Thyroid gland (tissue), 4 donors: Measurements from ENCODE around the gene ALKAL2.

Source experiments
- CTCF ChIP-seq, 6 experiments: fragments of 200-600 bp in 3 of 6; fragments of 450-650 bp in 3 of 6; sonication (generic) in 3 of 6; IDR thresholded peaks; one replicate each; pipeline ENCODE4 v1.5.1; 2016 to 2019; ENCODE audit warnings: antibody characterized with exemption in 6 of 6, mild to moderate bottlenecking in 2 of 6, inconsistent platforms in 1 of 6, moderate library complexity in 1 of 6
- POLR2A ChIP-seq, 2 donors: fragments of 450-650 bp; IDR thresholded peaks; one replicate each; pipeline ENCODE4 v1.6.1; 2017; ENCODE audit warnings: antibody characterized with exemption in 2 of 2, mild to moderate bottlenecking in 2 of 2, moderate library complexity in 1 of 2

- peak in 1 of 6 experiments; percentile 4 for TF ChIP-seq CTCF (IDR thresholded peaks at IDR 0.05)
- peak; percentile 64 to 90 for TF ChIP-seq POLR2A (IDR thresholded peaks at IDR 0.05)
Observed at GRCh38 chr2:264493-265468, 23.1 kb downstream of the ALKAL2 start, which contains the start of gene ACP1.
